Keratinocyte (primary cell): ENCODE results near the gene ADISSP. TPM values are rescaled to one million over a fixed set of nuclear protein-coding genes. Genes with fewer than 3 reads are reported as not detected.

Experiments used
- DNase-seq: peaks from one replicate; pipeline ENCODE4 v3.0.0-alpha.2; 2011; ENCODE audit warnings: low read depth, missing footprints, low spot score
- FAIRE-seq: peaks from 2 replicates; lab custom pipeline; 2011; peaks lifted over from hg19 to GRCh38; lab: Jason Lieb, UNC
- H2AFZ ChIP-seq: 2 replicates; pipeline ENCODE4 v1.6.0; 2012; ENCODE audit warnings: low read length, control low read depth, inconsistent platforms; ENCODE audit not compliant: control insufficient read depth
- H3K27ac ChIP-seq: 2 replicates; pipeline ENCODE4 v1.5.1; 2011; ENCODE audit warnings: low read length; ENCODE audit not compliant: control insufficient read depth, insufficient read depth
- H3K27me3 ChIP-seq: 3 replicates; pipeline ENCODE4 v1.6.0; 2011; ENCODE audit warnings: low read length; ENCODE audit not compliant: control insufficient read depth, insufficient read depth; ENCODE audit errors: extremely low read depth
- H3K36me3 ChIP-seq, 2 experiments: 2 replicates in 1 of 2; 3 replicates in 1 of 2; pipeline ENCODE4 v1.5.1; 2011; ENCODE audit warnings: low read length in 2 of 2, mild to moderate bottlenecking in 1 of 2; ENCODE audit not compliant: control insufficient read depth in 2 of 2, insufficient read depth in 2 of 2; ENCODE audit errors: extremely low read depth in 1 of 2
- H3K4me1 ChIP-seq: 3 replicates; pipeline ENCODE4 v1.5.1; 2011; ENCODE audit warnings: low read length; ENCODE audit not compliant: control insufficient read depth, insufficient read depth; ENCODE audit errors: extremely low read depth
- H3K4me2 ChIP-seq: 3 replicates; pipeline ENCODE4 v1.6.0; 2011; ENCODE audit warnings: low read depth, low read length; ENCODE audit not compliant: control insufficient read depth, insufficient read depth; ENCODE audit errors: extremely low read depth
- H3K4me3 ChIP-seq, 3 experiments: fragments of 200-600 bp in 1 of 3; sonication (generic) in 1 of 3; 2 replicates in 2 of 3; 3 replicates in 1 of 3; pipeline ENCODE4 v1.5.1; 2011 to 2016; ENCODE audit warnings: low read length in 3 of 3, mild to moderate bottlenecking in 3 of 3, control low read depth in 2 of 3, inconsistent platforms in 1 of 3, low read depth in 1 of 3, mixed read lengths in 1 of 3, mixed run types in 1 of 3, moderate library complexity in 1 of 3; ENCODE audit not compliant: control insufficient read depth in 2 of 3, insufficient read depth in 2 of 3; ENCODE audit errors: extremely low read depth in 1 of 3
- H3K79me2 ChIP-seq: 2 replicates; pipeline ENCODE4 v1.6.0; 2012; ENCODE audit warnings: low read length; ENCODE audit not compliant: control insufficient read depth, insufficient read depth
- H3K9ac ChIP-seq: 3 replicates; pipeline ENCODE4 v1.6.0; 2011; ENCODE audit warnings: low read length; ENCODE audit not compliant: control insufficient read depth, insufficient read depth; ENCODE audit errors: extremely low read depth
- H3K9me1 ChIP-seq: 3 replicates; pipeline ENCODE4 v1.6.0; 2011; ENCODE audit warnings: low read length; ENCODE audit not compliant: control insufficient read depth, insufficient read depth; ENCODE audit errors: extremely low read depth
- H3K9me3 ChIP-seq: 2 replicates; pipeline ENCODE4 v1.5.1; 2012; ENCODE audit warnings: low read depth, low read length; ENCODE audit not compliant: control insufficient read depth
- H4K20me1 ChIP-seq: 3 replicates; pipeline ENCODE4 v1.6.0; 2011; ENCODE audit warnings: low read length; ENCODE audit not compliant: control insufficient read depth, insufficient read depth; ENCODE audit errors: extremely low read depth
- EZH2 ChIP-seq: IDR thresholded peaks from one replicate; pipeline ENCODE4 v1.6.1; 2012; ENCODE audit warnings: inconsistent platforms, mild to moderate bottlenecking, low read length, moderate library complexity
- dilution Hi-C: fragments of 300-500 bp; cut with MboI; formaldehyde crosslinking; loops from one replicate; pipeline ENCODE4 v1.7.0; 2020; ENCODE audit warnings: low sequenced_read_pairs; ENCODE audit not compliant: extremely low pct_ligation_motif_present
- polyA plus RNA-seq, 5 experiments: library from polyadenylated mRNA; depleted of rRNA in 3 of 5; stranded (reverse) in 3 of 5; stranded (forward) in 1 of 5; unstranded in 1 of 5; fragments of >200 nt; gene quantifications; 1 replicate in 1 of 5; 2 replicates in 3 of 5; 3 replicates in 1 of 5; pipeline versions ENCODE4 v1.2.1 to v1.2.3, GENCODE V29; 2011 to 2012; ENCODE audit warnings: missing spikeins in 2 of 5, low read depth in 1 of 5, low replicate concordance in 1 of 5
- TF ChIP-seq, protein P1 (sequence below), 3 experiments: IDR thresholded peaks in 1 of 3; conservative IDR thresholded peaks in 1 of 3; optimal IDR thresholded peaks in 1 of 3; 2 replicates in 2 of 3; 3 replicates in 1 of 3; pipeline versions ENCODE3 to v1.5.1; 2011; ENCODE audit warnings: low read length in 3 of 3, mild to moderate bottlenecking in 3 of 3, moderate library complexity in 2 of 3, control low read depth in 1 of 3, inconsistent platforms in 1 of 3; ENCODE audit not compliant: insufficient read depth in 2 of 3; ENCODE audit errors: extremely low read depth in 1 of 3

ADISSP gene
- polyA plus RNA-seq, 1 donor (not counting 4 experiments of a cell fraction or from before 2014, with no cell fraction given) = 28.2 TPM

DNA sequence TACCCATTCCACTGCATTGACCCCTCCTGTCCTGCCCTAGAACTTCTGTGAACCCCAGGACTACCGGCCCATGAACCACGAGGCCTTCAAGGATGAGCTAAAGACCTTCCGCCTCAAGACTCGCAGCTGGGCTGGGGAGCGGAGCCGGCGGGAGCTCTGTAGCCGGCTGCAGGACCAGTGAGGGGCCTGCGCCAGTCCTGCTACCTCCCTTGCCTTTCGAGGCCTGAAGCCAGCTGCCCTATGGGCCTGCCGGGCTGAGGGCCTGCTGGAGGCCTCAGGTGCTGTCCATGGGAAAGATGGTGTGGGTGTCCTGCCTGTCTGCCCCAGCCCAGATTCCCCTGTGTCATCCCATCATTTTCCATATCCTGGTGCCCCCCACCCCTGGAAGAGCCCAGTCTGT is 37.2 kb upstream of the ADISSP start:
- Histone ChIP-seq H3K79me2 (peaks cover 4% of the 10 kb centered on the region), H3K4me3 (no peak overlapping the region), H3K9me3 (no peaks in the 10 kb centered on the region), H4K20me1 (no peaks in the 10 kb centered on the region), H3K27ac (peak overlapping the region; percentile 99), H2AFZ (no peak overlapping the region), H3K36me3 (peaks cover 28 to 58% of the 10 kb centered on the region in 2 experiments), H3K4me2 (no peak overlapping the region), H3K4me1 (peaks cover 76% of the 10 kb centered on the region), H3K27me3 (no peaks in the 10 kb centered on the region), H3K9ac (peak overlapping the region; percentile 24), H3K9me1 (no peaks in the 10 kb centered on the region)
- TF ChIP-seq, protein P1, sequence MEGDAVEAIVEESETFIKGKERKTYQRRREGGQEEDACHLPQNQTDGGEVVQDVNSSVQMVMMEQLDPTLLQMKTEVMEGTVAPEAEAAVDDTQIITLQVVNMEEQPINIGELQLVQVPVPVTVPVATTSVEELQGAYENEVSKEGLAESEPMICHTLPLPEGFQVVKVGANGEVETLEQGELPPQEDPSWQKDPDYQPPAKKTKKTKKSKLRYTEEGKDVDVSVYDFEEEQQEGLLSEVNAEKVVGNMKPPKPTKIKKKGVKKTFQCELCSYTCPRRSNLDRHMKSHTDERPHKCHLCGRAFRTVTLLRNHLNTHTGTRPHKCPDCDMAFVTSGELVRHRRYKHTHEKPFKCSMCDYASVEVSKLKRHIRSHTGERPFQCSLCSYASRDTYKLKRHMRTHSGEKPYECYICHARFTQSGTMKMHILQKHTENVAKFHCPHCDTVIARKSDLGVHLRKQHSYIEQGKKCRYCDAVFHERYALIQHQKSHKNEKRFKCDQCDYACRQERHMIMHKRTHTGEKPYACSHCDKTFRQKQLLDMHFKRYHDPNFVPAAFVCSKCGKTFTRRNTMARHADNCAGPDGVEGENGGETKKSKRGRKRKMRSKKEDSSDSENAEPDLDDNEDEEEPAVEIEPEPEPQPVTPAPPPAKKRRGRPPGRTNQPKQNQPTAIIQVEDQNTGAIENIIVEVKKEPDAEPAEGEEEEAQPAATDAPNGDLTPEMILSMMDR (optimal IDR thresholded peaks at IDR 0.05 in 1 of 3, IDR thresholded peaks at IDR 0.05 in 1 of 3, conservative IDR thresholded peaks at IDR 0.05 in 1 of 3; ENCODE audit: extremely low read depth in 1 of 3, insufficient read depth in 2 of 3, low read length in 3 of 3) = no peak
- no peak for TF ChIP-seq EZH2
- dilution Hi-C loops = no loop called here
- no peak for FAIRE-seq
- no peak for DNase-seq

DNA sequence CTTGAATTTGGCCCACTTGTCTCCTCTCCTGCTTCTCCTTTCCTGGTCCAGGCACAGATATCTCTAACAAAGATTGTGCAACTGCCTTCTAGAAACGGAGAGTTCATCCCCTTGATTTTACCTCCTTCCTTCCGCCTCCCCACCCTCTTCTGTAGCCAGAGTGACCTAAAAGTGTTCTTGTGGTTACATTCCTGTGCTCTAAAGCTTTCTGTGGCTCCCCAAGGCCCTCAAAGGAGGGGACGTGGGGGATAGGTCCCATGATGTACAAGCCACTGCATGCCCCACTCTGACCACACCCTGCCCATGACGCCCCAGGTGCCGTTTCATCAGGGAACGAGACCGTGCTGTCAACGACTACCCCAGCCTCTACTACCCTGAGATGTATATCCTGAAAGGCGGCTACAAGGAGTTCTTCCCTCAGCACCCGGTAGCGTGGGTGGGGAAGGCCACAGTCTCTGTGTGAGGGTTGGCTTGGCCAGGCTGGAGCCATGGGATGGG is 36.8 kb upstream of the ADISSP start:
- Histone ChIP-seq H3K36me3 (peaks cover 29 to 62% of the 10 kb centered on the region in 2 experiments), H3K79me2 (peaks cover 7% of the 10 kb centered on the region), H2AFZ (no peak overlapping the region), H3K9me1 (no peaks in the 10 kb centered on the region), H3K9ac (peak overlapping the region; percentile 47), H3K27ac (peak overlapping the region; percentile 99), H3K4me2 (no peak overlapping the region), H3K27me3 (no peaks in the 10 kb centered on the region), H3K9me3 (no peaks in the 10 kb centered on the region), H3K4me1 (peaks cover 81% of the 10 kb centered on the region), H4K20me1 (no peaks in the 10 kb centered on the region), H3K4me3 (no peak overlapping the region)
- DNase-seq = peak; percentile 97
- peak; percentile 69 for FAIRE-seq
- no peak for TF ChIP-seq EZH2
- TF ChIP-seq, protein P1 (optimal IDR thresholded peaks at IDR 0.05 in 1 of 3, IDR thresholded peaks at IDR 0.05 in 1 of 3, conservative IDR thresholded peaks at IDR 0.05 in 1 of 3; ENCODE audit: extremely low read depth in 1 of 3, insufficient read depth in 2 of 3, low read length in 3 of 3) = no peak
- dilution Hi-C loops = no loop called here
